Activated naive CD8-positive, alpha-beta T cell treated with anti-CD3 and anti-CD28 coated beads for 36 hours (primary cell): ENCODE results near the gene DLX4. TPM values are rescaled to one million over a fixed set of nuclear protein-coding genes. Genes with fewer than 3 reads are reported as not detected.

ENCODE experiments used
- DNase-seq: peaks from one replicate; pipeline ENCODE4 v3.0.0; 2021
- H3K27ac Mint-ChIP-seq: one replicate; pipeline ENCODE4 v1.8.0; 2022; ENCODE audit warnings: mild to moderate bottlenecking, moderate library complexity, mixed read lengths
- H3K27me3 Mint-ChIP-seq: one replicate; pipeline ENCODE4 v1.8.0; 2022; ENCODE audit warnings: mild to moderate bottlenecking, mixed read lengths
- H3K36me3 Mint-ChIP-seq: one replicate; pipeline ENCODE4 v1.8.0; 2021; ENCODE audit warnings: mild to moderate bottlenecking, mixed read lengths
- H3K4me1 Mint-ChIP-seq: one replicate; pipeline ENCODE4 v1.8.0; 2021; ENCODE audit warnings: mixed read lengths
- H3K4me3 Mint-ChIP-seq: one replicate; pipeline ENCODE4 v1.8.0; 2022; ENCODE audit warnings: mild to moderate bottlenecking, moderate library complexity, mixed read lengths
- H3K9me3 Mint-ChIP-seq: one replicate; pipeline ENCODE4 v1.8.0; 2022; ENCODE audit warnings: mixed read lengths
- total RNA-seq, 2 experiments: library from RNA; stranded (reverse); gene quantifications; one replicate each; pipeline ENCODE4 v1.2.3, GENCODE V29; 2021

DLX4 gene
- total RNA-seq, 2 experiments from 2014 or later, result 0.62 to 0.70 TPM

- DNase-seq, result no peak
- no peaks in the 10 kb centered on the region for H3K9me3 Mint-ChIP-seq
- peaks cover 85% of the 10 kb centered on the region for H3K27me3 Mint-ChIP-seq
- peak overlapping the region; percentile 24 for H3K4me3 Mint-ChIP-seq
- H3K36me3 Mint-ChIP-seq, result no peaks in the 10 kb centered on the region
- peaks cover 15% of the 10 kb centered on the region for H3K4me1 Mint-ChIP-seq
- H3K27ac Mint-ChIP-seq, result no peak overlapping the region
These were observed 2.3 kb downstream of the DLX4 start for GRCh38 chr17:49971199-49971847.

DNA sequence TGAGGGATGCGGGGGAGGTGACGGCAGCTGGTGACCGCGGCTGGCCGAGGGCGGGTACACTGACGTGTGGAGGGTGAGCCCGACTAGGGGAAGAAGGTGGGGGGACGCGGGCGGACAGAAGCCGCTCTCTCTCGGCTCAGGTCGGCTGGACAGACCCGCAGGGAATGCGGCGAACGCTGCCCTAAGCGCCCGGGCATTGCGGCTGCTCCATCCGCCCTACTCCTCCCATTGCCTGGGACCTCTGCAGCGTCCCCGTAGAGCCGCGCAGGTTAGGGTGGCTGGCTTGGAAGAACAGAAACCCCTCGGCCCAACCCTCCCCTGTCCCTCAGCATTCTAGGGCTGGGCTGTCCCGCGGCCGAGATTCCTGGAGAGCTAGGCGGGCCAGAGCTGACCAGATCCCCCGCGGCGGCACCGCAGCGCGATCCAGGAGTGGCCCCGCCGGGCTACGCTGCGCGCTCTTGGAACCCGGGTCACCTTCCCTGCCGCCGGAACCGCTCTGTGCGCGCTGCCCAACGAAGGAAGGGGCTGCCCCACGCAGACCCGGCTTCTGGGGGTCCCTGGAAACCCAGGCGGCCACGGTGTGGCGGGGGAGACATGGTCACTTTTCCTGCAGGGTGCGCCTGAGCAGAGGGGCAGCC, 3.0 kb downstream of the DLX4 start:
- no peak for DNase-seq
- Mint-ChIP-seq H3K4me3 (no peak overlapping the region), H3K9me3 (no peaks in the 10 kb centered on the region), H3K27me3 (peaks cover 84% of the 10 kb centered on the region), H3K4me1 (peaks cover 15% of the 10 kb centered on the region), H3K36me3 (no peaks in the 10 kb centered on the region), H3K27ac (no peak overlapping the region)

DNA sequence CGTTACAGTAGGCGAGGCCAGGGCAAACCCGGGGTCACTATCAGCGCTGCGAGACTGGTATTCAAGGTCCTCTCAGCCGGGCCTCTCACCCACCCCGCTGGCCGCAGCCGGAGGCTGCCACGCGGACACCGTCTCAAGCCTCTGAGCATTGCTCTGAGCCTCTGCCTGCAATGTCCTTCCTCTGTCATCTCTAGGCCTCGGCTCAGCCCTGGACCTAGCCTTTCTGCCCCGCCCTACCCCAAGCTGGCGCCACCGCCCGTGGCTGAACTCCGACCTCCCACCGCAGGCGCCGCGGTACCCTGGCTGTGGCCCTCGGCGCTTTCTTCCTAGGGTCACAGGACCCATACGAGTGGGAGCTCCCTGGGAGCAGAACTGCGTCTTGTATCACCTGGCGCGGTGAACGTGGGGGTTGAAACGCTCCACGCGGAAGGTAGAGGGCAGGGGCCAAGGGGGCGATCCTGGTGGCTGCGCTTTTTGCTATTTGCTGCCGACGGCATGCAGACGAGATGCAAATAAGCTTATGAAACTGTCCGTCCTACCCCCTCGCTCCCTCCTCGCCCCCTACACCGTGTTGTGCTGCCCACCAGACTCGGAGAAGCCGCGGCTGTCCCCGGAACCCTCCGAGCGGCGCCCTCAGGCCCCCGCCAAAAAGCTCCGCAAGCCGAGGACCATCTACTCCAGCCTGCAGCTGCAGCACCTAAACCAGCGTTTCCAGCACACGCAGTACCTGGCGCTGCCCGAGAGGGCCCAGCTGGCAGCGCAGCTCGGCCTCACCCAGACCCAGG, 3.7 kb downstream of the DLX4 start:
- H3K27me3 Mint-ChIP-seq, result peaks cover 78% of the 10 kb centered on the region
- no peaks in the 10 kb centered on the region for H3K9me3 Mint-ChIP-seq
- no peaks in the 10 kb centered on the region for H3K36me3 Mint-ChIP-seq

GRCh38 chr17:49973271-49973615, 4.3 kb downstream of the DLX4 start:
- no peaks in the 10 kb centered on the region for H3K36me3 Mint-ChIP-seq
- DNase-seq, result no peak
- H3K27ac Mint-ChIP-seq, result no peak overlapping the region
- peaks cover 15% of the 10 kb centered on the region for H3K4me1 Mint-ChIP-seq
- no peaks in the 10 kb centered on the region for H3K9me3 Mint-ChIP-seq
- H3K4me3 Mint-ChIP-seq, result no peak overlapping the region
- H3K27me3 Mint-ChIP-seq, result peaks cover 76% of the 10 kb centered on the region

More for the DNA sequence above, 3.7 kb downstream of the DLX4 start:
- no peak overlapping the region for H3K27ac Mint-ChIP-seq
- H3K4me1 Mint-ChIP-seq, result peaks cover 15% of the 10 kb centered on the region
- no peak for DNase-seq
- H3K4me3 Mint-ChIP-seq, result peak overlapping the region; percentile 18

DNA sequence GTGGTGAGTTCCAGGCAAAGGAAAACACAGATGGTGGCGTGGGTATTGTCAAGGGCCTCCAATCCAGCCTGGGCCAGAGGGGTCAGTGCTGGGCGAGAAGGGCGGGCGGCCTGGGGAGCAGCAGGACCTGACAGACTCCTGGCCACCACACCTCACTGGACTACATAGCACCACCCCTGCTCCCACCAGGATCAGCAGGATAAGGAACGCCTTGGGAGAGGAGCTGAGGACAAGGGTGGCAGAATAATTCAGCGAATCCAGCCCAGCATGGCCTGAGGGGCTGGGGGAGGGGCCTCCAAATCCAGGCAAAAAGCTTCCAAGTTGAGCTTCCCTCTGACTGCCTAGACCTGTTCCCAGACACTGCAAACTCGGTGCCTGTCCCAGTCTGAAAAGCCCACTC, 6.5 kb downstream of the DLX4 start:
- peaks cover 7% of the 10 kb centered on the region for H3K4me1 Mint-ChIP-seq
- no peaks in the 10 kb centered on the region for H3K9me3 Mint-ChIP-seq
- no peaks in the 10 kb centered on the region for H3K36me3 Mint-ChIP-seq
- no peak for DNase-seq
- peaks cover 67% of the 10 kb centered on the region for H3K27me3 Mint-ChIP-seq
- no peak overlapping the region for H3K27ac Mint-ChIP-seq
- H3K4me3 Mint-ChIP-seq, result no peak overlapping the region

GRCh38 chr17:49976163-49976827, 7.3 kb downstream of the DLX4 start:
- no peak for DNase-seq
- Mint-ChIP-seq H3K27me3 (peaks cover 59% of the 10 kb centered on the region), H3K9me3 (no peaks in the 10 kb centered on the region), H3K4me1 (peaks cover 6% of the 10 kb centered on the region), H3K36me3 (no peaks in the 10 kb centered on the region), H3K4me3 (no peak overlapping the region), H3K27ac (no peak overlapping the region)

- H3K9me3 Mint-ChIP-seq, result no peaks in the 10 kb centered on the region
- no peak overlapping the region for H3K27ac Mint-ChIP-seq
These were observed 7.8 kb downstream of the DLX4 start for GRCh38 chr17:49976828-49977202.

DNA sequence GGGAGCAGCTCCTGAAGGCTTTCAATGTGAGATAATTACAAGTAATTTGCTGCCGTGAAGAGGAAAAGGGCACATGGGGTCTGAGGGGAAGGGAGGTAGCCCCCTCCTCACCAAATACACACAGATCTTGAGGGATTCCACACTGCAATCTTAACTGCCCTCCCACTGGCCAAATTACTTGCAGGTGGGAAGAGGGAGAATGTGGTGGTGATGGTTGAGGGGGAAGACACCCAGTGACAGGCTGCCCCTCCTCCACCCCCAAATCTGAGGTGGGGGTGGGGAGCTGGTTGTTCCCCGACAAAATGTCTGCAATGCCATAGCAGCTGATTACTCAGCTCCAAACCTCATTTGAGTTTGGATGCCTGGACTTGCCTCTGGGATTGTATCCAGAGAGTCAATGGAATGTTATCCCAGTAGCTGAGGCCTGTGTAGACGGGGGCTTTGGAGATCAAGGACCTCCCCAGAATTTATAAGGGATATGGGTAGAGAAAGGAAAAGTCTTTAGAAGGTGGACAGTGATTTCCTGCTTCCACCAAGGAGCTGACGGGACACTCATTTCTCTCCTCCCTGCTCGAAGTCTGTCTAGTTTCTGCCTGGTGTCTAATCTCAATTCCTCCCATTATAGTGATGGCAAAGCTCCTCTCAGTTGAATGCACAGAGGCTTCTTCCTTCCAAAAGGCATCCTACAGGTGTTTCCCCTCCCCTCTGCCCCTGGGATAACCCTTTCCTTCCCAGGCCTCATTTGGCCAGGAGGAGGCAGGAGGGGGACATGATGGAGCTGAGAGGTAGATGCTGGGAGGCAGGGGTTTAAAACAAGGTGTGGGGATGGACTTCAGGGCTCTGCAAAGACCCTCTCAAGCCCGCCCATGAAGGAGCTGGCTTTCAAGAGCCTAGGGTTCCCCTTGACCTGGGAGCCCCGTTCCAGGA, 8.7 kb downstream of the DLX4 start:
- Mint-ChIP-seq H3K27me3 (peaks cover 50% of the 10 kb centered on the region), H3K36me3 (no peaks in the 10 kb centered on the region), H3K4me1 (no peaks in the 10 kb centered on the region), H3K9me3 (no peaks in the 10 kb centered on the region), H3K4me3 (no peak overlapping the region), H3K27ac (no peak overlapping the region)
- DNase-seq, result no peak

More at GRCh38 chr17:49976828-49977202, 7.8 kb downstream of the DLX4 start:
- Mint-ChIP-seq H3K4me3 (no peak overlapping the region), H3K27me3 (peaks cover 54% of the 10 kb centered on the region), H3K36me3 (no peaks in the 10 kb centered on the region), H3K4me1 (peaks cover 2% of the 10 kb centered on the region)
- DNase-seq, result no peak

DNA sequence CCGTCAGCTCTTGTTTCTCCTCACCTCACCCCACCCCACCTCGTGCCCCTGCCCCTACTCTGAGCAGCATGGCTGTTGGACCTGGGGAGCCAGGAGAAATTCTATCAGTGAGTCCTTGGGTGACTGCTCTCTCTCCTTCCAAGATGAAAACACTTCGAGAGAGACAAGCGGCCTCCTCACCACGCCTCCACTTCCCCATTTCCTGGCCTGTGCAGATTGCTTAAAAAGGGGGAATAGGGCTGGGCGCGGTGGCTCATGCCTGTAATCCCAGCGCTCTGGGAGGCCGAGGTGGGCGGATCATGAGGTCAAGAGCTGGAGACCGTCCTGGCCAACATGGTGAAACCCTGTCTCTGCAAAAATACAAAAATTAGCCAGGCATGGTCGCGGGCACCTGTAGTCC, 9.5 kb downstream of the DLX4 start:
- no peak for DNase-seq
- Mint-ChIP-seq H3K27ac (no peak overlapping the region), H3K9me3 (no peaks in the 10 kb centered on the region), H3K4me1 (no peaks in the 10 kb centered on the region), H3K4me3 (no peak overlapping the region), H3K27me3 (peaks cover 42% of the 10 kb centered on the region), H3K36me3 (no peaks in the 10 kb centered on the region)

DNA sequence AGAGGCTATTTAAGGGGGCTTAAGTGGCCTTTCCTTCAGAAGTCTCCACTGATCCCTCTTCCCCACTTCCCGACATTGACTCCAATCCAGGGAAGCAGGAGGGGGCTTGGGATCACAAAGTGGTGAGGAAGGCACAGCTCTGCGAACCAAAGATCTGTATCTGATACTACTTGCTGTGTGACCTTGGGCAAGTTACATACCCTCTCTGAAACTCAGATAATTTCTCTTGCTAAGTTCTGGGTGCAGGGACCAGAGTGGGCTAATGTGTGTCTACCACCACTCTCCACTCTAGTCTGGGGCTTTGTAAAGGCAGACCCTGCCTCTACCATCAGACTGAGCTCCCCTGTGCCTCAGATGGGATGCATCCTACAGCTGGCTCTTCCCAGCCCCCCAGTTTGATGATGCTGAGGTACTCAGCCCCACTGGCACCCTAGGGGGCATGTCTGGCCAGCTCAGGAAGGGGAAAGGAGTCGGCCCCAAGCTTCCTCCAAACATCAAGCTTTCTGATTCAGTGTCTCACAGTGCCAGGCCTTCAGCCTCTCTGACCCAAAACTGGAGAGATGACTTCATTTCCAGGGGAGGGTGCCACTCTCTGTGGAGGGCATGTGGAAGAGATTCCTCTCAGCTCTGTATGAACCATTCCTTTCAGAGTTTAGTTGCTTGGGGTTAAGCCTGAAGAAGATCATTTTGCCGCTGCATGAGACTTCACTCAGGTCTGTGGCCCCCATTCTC, 10.9 kb downstream of the DLX4 start:
- H3K27ac Mint-ChIP-seq, result no peak overlapping the region
- DNase-seq, result no peak
- no peaks in the 10 kb centered on the region for H3K36me3 Mint-ChIP-seq
- H3K4me3 Mint-ChIP-seq, result no peak overlapping the region
- H3K4me1 Mint-ChIP-seq, result no peaks in the 10 kb centered on the region
- no peaks in the 10 kb centered on the region for H3K9me3 Mint-ChIP-seq
- H3K27me3 Mint-ChIP-seq, result peaks cover 35% of the 10 kb centered on the region

DNA sequence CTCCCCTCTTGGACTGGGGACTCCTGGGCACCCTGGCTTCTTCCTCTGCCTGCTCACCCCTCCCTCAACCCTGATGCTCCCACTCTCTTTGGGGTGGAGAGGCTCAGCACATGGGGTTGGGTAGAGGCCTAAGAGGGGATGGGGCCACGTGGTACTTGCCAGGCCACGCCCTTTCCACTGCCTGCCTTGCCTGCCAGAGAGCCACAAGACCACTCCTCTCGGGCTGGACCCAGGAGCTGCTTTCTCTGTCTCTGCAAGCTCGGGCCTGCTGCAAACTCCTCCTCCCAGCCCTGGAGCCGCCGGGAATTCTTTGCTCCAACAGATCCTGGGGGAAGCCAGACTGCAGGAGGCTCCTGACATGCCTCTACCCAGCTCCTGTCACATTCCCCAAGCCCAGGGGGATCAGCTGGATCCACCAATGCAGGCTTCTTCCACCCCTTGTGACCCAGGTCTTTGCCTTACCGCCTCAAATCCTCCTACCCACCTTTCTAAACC, 11.8 kb downstream of the DLX4 start:
- H3K27me3 Mint-ChIP-seq, result peaks cover 29% of the 10 kb centered on the region
- H3K36me3 Mint-ChIP-seq, result no peaks in the 10 kb centered on the region
- H3K27ac Mint-ChIP-seq, result no peak overlapping the region
- H3K4me3 Mint-ChIP-seq, result no peak overlapping the region
- no peaks in the 10 kb centered on the region for H3K4me1 Mint-ChIP-seq
- no peaks in the 10 kb centered on the region for H3K9me3 Mint-ChIP-seq
- no peak for DNase-seq

DNA sequence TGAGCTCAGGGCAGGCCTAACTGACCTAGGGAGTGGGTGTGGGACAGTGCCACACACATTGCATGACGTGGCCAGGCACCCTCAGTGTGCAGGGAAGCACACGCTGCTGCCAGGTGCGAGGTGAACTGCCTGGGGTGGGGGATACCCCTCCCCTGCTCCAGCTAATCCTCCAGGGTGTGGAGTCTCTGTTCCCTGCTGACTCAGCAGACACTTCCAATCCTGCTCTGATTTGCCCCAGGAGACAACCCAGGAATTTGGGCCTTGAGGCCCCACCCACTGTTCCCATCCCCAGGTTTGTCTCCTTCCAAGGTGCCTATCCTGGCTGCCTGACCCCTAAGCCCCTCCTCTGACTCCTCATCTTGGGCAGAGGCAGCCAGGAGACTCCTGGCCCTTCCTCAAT, 15.3 kb downstream of the DLX4 start:
- Mint-ChIP-seq H3K4me3 (no peak overlapping the region), H3K9me3 (no peaks in the 10 kb centered on the region), H3K27me3 (peaks cover 39% of the 10 kb centered on the region), H3K36me3 (no peaks in the 10 kb centered on the region), H3K27ac (no peak overlapping the region), H3K4me1 (no peaks in the 10 kb centered on the region)
- no peak for DNase-seq

DNA sequence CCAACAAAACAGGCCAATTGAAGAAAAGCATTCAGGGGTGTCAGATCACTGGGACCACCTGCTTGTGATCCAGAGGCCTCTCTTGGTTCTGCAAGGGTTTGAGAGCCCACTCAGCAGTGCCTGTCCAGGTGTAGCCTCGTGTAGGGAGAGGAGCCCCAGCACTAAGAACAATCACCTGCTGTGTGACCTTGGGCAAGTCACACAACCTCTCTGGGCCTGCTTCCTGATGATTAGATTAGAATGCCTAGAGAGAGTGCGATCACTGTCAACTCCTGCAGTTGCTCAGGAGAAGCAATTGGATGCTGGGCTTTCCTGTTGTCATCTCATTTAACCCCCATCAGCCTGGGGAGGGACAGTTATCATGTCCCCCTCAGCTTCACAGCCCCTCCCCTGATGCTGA, 15.8 kb downstream of the DLX4 start:
- Mint-ChIP-seq H3K4me1 (no peaks in the 10 kb centered on the region), H3K4me3 (no peak overlapping the region), H3K36me3 (no peaks in the 10 kb centered on the region), H3K9me3 (no peaks in the 10 kb centered on the region), H3K27me3 (peaks cover 38% of the 10 kb centered on the region), H3K27ac (no peak overlapping the region)
- DNase-seq, result no peak
